Skin of body (tissue), 2 donors: ENCODE measurements around the gene TRAK1. TPM values are rescaled to one million over a fixed set of nuclear protein-coding genes. Genes with fewer than 3 reads are reported as not detected.
"Not testable (repeated sequence)": the region's sequence is repeated elsewhere in the genome, so short reads cannot be mapped to it uniquely, and the experiment has no call there.

ENCODE experiments used
- DNase-seq: peaks from one replicate; lab custom pipeline; 2025; lab: John Stamatoyannopoulos, UW
- total RNA-seq: library from RNA; depleted of rRNA; stranded (reverse); fragments of >200 nt; gene quantifications from one replicate; pipeline ENCODE4 v1.2.3, GENCODE V29; 2014

TRAK1 gene
- total RNA-seq, 1 donor from 2014 or later: 36.4 TPM

DNA sequence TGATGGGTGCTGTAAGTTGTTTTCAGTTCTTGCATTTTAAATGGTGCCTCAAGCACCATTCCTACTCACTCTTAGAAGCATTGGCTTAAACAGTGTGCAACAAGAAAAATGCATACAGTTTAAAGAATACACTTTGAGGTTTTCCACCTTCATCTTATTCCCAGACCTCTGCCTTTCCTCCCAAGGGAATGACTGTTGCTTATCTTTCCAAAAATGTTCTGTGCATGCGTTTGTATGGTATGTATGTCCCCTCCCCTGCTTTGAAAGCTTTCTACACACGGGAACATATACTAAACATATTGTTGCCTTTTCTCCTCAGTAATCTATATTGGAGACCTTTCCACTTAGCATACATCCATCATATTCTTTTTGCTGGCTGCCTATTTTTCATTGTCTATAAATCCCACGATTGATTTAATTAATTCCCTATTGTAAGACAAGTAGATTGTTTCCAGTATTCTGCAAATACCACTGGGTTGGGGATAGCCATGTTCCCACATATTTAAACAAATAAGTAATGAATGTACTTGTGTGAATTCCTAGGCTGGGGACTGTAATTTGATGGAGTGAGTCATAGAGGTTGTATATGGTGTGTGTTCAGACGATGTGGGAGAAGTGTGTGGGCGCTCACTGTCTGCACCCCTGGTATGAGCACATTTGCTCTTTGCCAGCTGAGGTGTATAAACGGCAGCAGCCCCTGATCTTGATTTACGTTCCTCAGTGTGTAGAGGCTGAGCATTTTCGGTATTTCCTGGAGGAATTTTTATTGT is 5.8 kb downstream of the TRAK1 start:
- no peak for DNase-seq

DNA sequence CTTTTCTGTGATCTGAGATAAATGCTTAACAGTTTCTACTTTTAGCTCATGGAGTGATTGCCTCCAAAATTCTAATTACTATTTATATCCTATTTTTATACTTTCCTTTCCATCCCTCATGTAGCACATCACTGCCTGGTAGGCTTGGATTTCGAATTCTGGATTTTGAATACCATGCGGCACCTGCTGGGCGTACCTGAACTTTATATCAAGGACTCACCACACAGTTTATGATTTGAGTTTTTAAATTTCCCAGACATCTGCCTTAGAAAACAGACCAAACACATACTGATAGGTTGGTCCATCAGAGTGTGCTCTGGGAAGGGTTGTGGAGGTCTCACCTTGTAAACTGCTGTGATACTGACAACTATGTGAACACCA is 6.4 kb downstream of the TRAK1 start:
- no peak for DNase-seq

DNA sequence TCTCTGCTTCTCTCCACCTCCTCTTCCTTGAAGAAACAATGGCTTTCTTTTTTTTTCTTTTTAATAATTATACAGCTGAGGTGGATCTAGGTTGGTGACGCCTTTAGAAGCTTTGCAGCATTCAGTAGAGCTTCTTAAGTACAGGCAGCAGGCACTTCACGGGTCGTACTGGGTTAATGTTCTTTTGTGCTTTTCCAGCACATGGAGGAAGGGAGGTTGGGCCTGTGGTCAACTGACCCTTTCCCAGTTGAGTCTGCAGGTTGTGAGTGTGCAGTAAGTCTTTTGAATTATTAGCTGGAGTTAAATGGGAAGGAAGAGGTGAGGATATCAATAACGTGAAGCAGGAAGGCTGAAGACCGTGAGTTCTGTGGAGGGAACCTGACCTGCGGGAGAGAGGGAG is 7.0 kb downstream of the TRAK1 start:
- no peak for DNase-seq

DNA sequence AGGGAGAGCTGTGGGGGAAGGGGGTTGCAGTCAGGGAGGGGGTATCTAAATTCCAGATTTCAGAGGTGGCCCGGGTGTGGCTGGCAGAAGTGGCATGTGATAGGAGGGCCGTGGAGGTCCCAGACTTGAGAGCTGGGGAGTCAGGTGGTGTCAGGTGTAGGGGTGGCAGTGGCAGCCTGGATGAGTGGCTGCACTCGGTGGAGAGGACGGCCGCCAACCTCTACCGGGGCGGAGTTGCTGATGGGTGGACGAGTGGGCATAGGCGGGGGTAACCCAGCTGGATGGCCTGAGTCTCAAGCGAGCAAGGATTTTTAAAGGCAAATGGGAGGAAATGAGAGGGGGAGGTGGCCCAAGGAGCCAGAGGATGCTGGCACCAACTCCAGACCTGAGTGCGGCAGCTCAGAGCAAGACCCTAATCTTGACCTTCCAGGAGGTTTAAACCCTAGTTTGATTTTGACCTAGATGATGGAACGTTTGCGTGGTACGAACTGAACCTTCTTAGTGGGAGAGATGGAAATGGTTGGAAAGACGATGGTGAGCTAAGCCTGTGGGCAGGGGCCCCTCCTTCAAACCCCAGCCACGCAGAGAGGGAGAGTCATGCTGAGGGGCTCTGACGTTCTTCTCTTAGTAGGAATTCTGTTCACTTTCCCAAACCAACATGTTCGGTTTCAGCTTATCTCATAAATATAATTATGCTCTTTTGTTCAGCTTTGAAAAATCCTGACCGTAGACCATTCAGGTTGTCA is 8.0 kb downstream of the TRAK1 start:
- DNase-seq: no peak

DNA sequence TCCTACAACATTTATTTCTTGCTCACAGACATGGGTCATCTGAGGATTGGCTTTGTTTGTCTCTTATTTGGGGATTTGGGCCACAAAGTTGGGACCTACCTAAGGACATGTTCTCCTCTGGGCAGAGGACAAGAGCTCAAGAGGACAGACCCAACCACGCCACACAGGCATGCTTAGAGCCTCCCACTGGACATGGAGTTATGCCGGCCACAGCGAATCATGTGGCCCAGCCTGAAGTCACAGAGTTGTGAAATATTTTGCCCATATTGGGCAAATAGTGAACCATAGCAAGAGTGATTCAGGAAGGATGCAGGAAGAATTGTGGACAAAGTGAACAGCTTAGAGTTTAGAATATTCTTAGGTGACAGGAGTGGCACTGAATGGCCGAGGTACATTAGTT is 9.9 kb downstream of the TRAK1 start:
- DNase-seq: no peak

DNA sequence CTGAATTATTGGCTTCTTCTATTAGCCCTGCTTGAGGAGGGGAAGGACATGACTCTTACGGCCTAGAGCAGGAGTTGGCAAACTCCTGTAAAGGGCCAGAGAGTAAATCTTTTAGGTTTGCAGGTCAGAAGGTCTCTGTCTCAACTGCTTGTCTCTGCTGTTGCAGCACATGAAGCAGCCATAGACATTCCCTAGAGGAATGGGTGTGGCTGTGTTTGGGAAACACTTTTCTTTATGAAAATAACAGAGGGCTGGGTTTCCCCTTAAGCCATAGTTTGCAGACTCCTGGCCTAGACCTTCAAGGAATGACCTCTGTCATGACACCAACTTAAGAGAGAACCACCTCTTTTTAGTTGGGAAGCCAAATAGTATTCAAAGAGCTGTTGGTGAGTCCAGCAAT is 10.3 kb downstream of the TRAK1 start:
- no peak for DNase-seq

DNA sequence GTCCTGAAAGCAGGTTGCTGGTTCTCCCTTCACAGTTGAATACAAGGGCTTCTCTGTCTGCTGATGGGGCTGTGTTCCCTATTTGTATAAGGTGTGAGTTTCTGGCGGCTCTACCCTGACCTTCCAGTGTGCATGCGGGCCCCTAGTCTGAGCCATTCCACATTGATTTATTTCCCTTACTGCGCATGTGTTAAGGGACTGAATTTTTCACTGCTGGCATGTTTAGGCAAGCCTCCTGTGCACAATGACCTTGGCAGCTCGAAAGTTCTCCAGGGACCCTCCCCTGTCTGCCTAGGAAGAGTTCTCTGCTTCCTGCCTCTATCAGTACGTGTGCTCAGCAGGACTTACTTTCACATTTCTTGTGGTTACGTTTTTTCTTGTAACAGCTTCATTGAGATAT is 11.4 kb downstream of the TRAK1 start:
- no peak for DNase-seq

DNA sequence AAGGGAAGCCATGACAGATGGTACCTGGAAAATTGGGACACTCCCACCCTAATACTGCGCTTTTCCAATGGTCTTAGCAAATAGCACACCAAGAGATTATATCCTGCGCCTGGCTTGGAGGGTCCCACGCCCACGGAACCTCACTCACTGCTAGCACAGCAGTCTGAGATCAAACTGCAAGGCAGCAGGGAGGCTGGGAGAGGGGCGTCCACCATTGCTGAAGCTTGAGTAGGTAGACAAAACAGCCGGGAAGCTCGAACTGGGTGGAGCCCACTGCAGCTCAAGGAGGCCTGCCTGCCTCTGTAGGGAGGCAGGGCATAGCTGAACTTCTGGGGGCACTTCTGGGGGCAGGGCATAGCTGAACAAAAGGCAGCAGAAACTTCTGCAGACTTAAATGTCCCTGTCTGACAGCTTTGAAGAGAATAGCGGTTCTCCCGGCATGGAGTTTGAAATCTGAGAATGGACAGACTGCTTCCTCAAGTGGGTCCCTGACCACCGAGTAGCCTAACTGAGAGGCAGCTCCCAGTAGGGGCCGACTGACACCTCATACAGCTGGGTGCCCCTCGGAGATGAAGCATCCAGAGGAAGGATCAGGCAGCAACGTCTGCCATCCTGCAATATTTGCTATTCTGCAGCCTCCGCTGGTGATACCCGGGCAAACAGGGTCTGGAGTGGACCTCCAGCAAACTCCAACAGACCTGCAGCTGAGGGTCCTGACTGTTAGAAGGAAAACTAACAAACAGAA is 12.9 kb downstream of the TRAK1 start:
- not testable (repeated sequence) for DNase-seq

DNA sequence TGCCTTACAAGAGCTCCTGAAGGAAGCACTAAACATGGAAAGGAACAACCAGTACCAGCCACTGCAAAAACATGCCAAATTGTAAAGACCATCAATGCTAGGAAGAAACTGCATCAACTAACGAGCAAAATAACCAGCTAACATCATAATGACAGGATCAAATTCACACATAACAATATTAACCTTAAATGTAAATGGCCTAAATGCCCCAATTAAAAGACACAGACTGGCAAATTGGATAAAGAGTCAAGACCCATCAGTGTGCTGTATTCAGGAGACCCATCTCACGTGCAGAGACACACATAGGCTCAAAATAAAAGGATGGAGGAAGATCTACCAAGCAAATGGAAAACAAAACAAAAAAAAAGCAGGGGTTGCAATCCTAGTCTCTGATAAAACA is 14.8 kb downstream of the TRAK1 start:
- not testable (repeated sequence) for DNase-seq

DNA sequence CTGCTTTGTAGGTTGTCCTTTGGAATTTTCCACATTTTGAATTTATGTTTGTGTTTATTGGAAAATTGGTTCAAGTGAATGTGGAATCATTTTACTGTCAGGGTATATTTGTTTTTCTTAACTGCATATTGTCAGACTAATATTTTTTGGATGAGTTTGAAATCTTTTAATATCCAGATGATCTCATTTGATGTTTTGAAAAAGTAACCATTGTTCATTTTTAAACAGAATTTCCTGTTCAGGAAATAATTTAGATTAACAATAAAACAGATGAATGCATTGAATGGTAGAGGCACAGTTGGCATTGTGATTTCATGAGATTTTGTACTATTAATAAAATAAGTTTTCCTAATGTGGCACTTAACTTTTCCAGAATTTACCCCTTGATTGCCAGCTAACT is 15.5 kb downstream of the TRAK1 start:
- no peak for DNase-seq

DNA sequence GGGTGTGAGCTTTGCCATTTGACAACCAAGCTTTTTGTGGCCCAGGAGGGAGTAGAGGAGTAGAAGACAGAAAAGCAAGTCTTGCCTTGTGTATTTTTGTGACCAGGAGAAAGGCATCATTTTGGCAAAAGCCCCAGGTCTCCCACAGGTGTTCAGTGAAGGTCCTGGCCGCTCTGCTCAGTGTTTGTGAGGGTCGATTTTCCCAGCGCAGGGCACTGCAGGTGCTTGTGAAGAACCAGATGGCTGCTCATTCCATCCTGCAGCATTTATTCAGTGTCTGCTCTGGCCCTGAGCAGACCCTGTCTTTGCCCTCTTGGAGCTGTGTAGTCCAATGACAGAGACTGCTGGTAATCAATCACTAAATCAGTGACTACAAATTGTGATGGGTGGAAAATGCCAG is 19.5 kb downstream of the TRAK1 start:
- DNase-seq: no peak

DNA sequence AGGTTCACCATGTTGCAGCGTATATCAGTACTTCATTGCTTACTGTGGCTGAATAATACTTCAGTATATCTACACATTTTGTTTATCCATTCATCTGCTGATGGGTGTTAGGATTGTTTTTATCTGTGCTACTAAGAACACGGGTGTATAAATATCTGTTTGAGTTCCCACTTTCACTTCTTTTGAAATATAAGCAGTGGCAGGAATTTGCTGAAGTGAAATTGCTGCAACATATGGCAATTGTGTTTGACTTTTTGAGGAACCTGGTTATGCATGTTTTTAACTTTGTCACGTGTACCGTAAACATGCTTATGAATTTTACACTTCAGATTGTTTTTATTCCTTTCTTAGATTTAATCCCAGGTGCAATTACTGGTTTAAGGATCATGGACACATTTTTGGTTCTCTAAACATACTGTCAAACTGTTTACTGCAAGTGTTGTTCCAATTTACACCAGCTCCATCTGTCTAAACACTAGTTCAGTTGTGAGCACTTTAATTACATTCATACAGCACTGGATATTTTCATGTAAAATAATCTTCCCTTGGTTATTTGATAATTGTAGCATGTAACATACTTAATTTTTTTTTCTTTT is 23.1 kb downstream of the TRAK1 start:
- DNase-seq: no peak

DNA sequence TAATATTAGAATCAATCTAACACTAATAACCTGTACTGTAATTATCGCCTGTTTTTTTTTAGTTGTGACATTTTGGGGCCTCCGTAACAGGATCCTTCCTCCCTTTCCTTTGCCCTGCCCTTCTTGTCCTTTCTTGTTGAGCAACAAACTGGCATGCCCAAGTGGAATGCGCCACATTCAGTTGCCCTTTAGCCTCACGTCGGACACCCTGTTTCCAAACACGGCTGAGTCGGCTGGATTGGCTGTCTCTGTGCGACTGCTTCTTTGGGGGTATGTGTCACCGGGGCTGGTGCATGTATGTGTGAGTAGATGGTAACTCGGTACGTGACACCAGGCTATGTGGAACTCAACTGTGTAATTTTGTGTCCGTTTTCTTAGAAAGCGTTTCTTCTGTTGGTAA is 24.1 kb downstream of the TRAK1 start:
- DNase-seq: no peak

DNA sequence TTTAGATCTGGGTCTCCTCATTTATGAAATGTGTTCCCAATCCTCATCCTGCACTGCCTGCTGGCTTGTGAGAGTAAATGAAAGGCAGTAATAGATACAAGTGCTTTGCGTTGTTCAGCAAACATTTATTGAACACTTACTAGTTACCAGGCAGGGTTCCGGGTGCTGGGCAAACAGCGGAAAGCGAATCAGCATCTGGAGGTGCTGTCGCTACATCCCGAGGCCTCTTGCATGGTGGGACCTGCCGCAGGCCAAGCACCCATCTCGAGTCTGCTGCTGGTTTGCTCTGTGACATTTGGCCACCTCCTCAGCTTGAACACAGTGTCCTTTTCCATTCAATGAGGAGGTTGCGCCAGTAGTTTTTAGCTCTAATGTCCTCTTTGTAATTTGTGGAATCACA is 24.8 kb downstream of the TRAK1 start:
- no peak for DNase-seq

DNA sequence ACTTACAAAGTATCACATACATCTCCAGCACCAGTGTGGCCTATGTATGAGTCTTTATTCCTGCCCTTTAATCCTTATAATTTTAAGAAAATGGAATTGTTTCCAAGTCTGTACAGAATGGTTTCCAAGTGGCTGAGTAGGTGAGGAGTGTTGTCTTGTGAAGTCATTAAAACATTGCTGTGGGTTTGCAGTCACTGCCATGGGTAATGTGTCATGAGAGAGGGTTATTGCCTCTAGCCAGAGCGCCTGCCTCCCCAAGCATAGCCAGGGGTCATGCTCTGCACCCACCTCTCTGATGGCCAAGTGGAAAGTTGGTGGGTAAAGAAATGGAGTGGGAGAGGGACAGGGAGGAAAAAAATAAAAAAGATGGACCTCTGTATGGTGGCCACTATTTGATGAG is 25.3 kb downstream of the TRAK1 start:
- DNase-seq: no peak

DNA sequence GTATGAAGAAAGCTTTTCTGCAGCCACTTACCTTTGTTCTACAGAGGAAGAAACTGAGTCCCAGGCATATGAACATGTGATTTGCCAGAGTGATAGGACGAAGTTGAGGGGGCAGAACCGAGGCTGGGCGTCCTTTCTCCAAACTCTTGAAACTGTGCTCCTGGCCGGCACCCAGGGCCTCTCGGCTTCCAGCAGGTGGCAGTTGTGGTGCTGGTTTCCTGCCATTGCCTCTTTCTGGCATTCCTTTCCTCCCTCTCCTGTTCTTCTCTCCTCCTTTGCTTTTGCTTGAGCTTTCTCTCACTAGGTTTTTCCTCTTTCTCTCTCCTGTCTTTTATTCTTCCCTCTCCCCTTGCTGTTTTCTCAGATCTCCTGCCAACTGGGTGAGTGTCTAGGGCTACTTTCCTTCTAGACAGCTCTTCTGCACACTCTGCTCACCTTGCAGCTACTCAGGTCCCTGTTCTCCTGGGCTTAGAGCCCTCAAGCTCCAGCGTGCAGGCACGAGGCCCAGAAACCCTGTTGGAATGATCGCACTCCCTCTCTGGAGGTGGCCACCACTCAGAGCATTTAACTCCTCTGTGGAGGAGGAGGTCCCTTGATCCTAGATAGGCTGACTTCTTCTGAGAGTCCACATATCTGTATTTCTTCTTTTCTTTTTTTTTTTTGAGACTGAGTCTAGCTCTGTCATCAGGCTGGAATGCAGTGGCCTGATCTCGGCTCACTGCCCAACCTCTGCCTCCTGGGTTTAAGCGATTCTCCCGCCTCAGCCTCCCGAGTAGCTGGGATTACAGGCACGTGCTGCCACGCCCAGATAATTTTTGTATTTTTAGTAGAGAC is 26.2 kb downstream of the TRAK1 start:
- no peak for DNase-seq

DNA sequence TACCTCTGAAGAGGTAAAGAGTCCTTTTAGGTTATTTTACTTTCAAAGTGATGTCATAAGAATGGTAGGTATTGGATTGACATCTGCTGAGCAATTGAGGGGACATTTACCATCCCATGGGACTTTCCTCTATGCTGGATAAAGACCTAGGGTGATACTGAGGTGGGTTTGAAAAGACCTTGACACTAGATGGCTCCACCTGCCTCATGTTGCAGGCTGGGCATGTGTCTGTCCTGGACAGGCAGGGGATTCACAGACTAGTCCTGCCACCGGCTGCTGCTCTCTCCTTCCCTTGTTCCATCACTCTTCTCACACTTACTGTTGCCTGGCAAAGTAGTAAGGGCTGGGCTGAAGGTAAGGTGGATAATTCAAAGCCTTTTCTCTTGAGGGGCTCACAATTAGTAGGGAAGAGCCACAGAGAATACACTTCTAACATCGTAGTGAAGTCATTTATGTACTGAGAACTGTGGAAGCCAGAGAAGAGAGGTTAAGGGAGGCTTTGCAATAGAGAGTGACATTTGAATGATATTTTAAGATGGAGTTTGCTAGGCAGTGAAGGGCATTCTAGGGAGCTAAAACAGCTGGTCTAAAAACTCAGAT is 27.7 kb downstream of the TRAK1 start:
- DNase-seq: no peak

DNA sequence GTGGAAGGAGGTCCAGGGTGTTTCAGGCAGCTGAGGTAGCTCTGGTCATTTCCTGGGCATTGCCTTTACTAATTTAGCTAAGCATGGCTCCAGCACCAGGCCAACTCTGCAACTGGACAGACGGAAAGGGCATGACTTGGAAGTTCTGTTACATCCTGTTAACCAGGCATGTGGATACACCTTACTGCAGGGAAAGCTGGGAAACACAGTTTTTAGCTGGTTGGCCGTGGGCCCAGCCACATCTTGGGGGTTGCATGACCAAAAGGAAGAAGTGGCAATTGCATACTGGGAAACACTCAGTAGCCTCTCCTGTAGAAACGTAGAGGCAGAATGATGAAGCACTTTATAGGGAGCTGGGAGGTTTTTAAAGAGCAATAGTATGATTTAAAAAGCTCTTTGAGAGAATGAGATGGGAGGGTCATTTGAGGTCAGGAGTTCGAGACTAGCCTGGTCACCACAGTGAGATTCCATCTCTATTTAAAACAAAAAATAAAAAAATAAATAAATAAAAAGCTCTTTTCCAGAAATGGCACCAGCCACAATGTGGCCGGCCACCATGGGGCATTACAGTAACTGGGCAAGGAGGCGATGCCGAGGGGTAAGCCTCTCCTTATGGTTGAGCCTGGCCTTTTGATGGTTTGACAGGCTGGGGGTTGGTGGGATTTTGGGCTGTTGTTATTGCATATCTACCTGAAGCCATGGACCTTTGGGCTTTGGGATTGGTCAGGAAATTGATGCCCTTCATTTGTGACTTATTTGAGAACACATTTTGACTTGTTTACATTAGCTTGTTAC is 28.6 kb downstream of the TRAK1 start:
- DNase-seq: no peak

DNA sequence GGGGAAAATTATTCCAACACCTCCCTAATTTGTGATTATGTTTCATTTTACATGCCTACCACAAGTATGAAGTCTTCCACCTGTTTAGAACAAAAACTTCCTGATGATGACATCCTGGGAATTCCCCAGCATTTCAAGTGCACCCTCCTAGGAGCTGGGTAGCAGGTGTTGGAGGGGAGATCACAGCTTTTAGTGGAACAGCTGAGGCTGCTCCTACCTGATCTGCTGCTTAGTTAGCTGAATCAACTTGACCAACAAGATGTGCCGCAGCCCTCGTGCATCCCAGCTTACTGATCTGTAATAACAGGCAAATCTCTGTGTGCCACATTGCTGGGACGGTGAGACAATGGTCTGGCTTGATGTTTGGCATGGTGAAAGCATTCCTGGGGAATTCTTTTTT is 29.7 kb downstream of the TRAK1 start:
- DNase-seq: no peak
